ENCODE data around the gene PANK4.

DNA sequence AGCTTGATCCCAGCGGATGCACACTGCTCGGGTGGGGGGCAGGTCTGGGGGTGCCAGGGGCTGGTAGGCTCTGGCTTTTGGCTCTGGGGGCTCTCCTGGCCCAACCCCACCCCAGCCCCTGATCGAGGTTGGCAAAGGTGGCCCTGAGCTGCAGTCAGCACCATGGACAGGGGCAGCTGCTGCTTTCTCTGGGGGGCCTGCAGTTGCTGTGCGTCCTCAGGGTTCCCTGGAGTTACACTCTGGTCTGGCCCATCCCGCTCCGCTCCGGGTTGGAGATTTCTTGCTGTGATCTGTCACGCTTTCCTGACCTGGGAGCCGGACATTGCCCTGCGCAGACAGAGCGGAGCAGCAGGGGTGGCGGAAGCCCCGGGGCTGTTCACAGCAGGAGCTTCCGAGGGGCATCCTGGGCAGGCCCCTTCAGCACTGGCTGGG is 58.3 kb downstream of the PANK4 start:
- no peak for TF ChIP-seq EZH2 (IDR thresholded peaks at IDR 0.05; ENCODE audit: low read depth)
- TF ChIP-seq, protein P1, sequence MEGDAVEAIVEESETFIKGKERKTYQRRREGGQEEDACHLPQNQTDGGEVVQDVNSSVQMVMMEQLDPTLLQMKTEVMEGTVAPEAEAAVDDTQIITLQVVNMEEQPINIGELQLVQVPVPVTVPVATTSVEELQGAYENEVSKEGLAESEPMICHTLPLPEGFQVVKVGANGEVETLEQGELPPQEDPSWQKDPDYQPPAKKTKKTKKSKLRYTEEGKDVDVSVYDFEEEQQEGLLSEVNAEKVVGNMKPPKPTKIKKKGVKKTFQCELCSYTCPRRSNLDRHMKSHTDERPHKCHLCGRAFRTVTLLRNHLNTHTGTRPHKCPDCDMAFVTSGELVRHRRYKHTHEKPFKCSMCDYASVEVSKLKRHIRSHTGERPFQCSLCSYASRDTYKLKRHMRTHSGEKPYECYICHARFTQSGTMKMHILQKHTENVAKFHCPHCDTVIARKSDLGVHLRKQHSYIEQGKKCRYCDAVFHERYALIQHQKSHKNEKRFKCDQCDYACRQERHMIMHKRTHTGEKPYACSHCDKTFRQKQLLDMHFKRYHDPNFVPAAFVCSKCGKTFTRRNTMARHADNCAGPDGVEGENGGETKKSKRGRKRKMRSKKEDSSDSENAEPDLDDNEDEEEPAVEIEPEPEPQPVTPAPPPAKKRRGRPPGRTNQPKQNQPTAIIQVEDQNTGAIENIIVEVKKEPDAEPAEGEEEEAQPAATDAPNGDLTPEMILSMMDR (conservative IDR thresholded peaks at IDR 0.05) = no peak
